Brain microvascular endothelial cell (primary cell): ENCODE results near the gene MAGI3.
"Not testable (repeated sequence)": the region's sequence is repeated elsewhere in the genome, so short reads cannot be mapped to it uniquely, and the experiment has no call there.

Experiments used
- DNase-seq: peaks from one replicate; pipeline ENCODE4 v3.0.0-alpha.2; 2020
- H3K27ac ChIP-seq: fragments of 250-450 bp; sonication (Bioruptor Pico); 2 replicates; pipeline ENCODE4 v1.5.1; 2020; ENCODE audit warnings: mild to moderate bottlenecking, moderate library complexity
- H3K27me3 ChIP-seq: fragments of 250-450 bp; sonication (Bioruptor Pico); replicated peaks from 2 replicates; pipeline ENCODE4 v1.5.1; 2020; ENCODE audit warnings: mild to moderate bottlenecking
- H3K36me3 ChIP-seq: fragments of 250-450 bp; sonication (Bioruptor Pico); replicated peaks from 2 replicates; pipeline ENCODE4 v1.5.1; 2020; ENCODE audit warnings: mild to moderate bottlenecking
- H3K4me3 ChIP-seq: 2 replicates; pipeline ENCODE4 v1.5.1; 2011; ENCODE audit warnings: low read depth, mild to moderate bottlenecking, control low read depth, low read length, moderate library complexity
- in situ Hi-C: cut with HindIII; loops from 2 replicates; pipeline ENCODE4 v1.10.0; 2017; ENCODE audit warnings: low sequenced_read_pairs, low pct_ligation_motif_present
- TF ChIP-seq, protein P1 (sequence below): IDR thresholded peaks from 2 replicates; pipeline ENCODE4 v1.5.1; 2011; ENCODE audit warnings: low read depth, mild to moderate bottlenecking, moderate library complexity, low read length, control low read depth, inconsistent platforms; ENCODE audit errors: missing control alignments

Gene MAGI3

DNA sequence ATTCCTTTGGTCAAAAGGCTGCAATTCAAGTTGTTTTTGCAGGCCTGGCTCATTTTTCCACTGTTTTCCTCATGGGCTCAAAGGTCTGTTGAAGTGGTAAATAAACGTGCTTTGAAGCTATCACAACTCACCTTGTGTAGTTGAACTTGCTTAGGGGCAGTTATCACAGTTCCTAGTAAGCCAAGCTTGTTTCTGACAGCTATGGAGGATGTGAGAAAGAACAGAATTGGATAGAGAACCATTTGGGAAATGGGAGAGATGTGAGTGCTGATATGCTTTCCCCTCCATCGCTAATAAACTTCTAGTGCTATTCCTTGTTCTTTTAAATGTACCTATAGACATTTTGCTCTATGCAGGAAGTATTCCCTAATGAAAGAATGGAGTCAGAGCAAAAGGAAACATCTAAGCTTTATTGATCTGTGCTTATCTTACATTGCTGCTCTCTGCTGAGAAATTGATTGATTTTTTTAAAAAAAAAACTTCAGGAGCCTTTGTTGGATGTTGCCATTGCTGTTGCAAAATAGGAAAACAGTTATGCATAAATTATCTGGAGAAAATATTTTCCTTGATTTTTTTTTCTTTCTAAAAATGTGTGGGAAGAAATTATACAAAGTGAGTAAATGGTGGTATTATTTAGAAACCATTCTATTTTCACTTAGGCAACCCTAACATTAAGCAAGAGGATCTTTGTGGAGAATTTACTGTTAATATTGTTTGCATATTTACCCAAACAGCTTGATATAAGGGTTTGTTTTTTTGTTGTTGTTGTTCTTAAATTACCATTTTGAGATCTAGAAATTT lies 118.2 kb downstream of the MAGI3 start:
- Histone ChIP-seq H3K36me3 (no peaks in the 10 kb centered on the region), H3K4me3 (no peak overlapping the region), H3K27ac (no peak overlapping the region), H3K27me3 (no peaks in the 10 kb centered on the region)
- in situ Hi-C loops, result no loop called here
- TF ChIP-seq, protein P1, sequence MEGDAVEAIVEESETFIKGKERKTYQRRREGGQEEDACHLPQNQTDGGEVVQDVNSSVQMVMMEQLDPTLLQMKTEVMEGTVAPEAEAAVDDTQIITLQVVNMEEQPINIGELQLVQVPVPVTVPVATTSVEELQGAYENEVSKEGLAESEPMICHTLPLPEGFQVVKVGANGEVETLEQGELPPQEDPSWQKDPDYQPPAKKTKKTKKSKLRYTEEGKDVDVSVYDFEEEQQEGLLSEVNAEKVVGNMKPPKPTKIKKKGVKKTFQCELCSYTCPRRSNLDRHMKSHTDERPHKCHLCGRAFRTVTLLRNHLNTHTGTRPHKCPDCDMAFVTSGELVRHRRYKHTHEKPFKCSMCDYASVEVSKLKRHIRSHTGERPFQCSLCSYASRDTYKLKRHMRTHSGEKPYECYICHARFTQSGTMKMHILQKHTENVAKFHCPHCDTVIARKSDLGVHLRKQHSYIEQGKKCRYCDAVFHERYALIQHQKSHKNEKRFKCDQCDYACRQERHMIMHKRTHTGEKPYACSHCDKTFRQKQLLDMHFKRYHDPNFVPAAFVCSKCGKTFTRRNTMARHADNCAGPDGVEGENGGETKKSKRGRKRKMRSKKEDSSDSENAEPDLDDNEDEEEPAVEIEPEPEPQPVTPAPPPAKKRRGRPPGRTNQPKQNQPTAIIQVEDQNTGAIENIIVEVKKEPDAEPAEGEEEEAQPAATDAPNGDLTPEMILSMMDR, result no peak
- DNase-seq, result no peak

DNA sequence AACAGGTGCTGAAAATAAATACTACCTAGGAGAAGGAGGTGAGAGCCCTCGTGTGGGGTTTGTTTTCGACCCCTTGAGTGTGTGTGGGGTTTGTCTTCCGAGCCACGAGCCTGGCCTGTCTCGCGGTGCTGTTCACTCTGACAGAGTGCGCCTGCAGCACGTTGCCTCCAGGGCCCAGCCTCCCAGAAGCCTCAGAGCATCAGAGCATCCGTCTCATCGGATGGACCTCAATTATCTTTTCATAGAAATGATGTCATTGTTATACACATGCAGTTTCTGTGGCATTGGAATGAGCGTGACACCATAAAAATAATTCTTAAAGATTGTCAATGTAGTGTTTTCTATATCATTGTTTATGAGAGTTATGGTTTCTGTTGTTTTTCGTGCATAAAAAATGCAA lies 119.5 kb downstream of the MAGI3 start:
- not testable (repeated sequence) for H3K36me3 ChIP-seq

DNA sequence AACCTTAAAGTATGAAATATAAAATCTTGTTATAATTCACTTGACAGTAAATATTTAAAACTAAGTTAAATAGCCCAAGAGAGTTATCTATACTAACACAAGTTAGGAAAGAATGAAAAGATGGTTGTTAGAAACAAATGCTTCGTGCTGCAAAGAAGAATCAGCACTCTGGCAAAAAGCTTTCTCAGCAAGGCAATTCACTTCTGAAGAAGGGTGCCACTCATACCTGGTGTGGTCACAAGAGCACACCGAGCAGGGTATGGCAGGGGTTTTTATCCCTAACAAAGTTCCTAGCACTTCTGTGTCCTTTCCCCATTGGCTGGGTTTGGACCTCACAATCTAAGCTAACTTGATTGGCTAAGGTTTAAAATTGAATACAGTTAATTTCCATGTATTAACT lies 121.0 kb downstream of the MAGI3 start:
- Histone ChIP-seq H3K27me3 (no peaks in the 10 kb centered on the region), H3K36me3 (no peaks in the 10 kb centered on the region), H3K27ac (no peak overlapping the region), H3K4me3 (no peak overlapping the region)
- in situ Hi-C loops, result no loop called here
- no peak for DNase-seq
- TF ChIP-seq, protein P1, result no peak

More for the DNA sequence above, 119.5 kb downstream of the MAGI3 start:
- H3K27me3 ChIP-seq, H3K27ac ChIP-seq, H3K4me3 ChIP-seq, in situ Hi-C loops, DNase-seq: not testable (repeated sequence)

DNA sequence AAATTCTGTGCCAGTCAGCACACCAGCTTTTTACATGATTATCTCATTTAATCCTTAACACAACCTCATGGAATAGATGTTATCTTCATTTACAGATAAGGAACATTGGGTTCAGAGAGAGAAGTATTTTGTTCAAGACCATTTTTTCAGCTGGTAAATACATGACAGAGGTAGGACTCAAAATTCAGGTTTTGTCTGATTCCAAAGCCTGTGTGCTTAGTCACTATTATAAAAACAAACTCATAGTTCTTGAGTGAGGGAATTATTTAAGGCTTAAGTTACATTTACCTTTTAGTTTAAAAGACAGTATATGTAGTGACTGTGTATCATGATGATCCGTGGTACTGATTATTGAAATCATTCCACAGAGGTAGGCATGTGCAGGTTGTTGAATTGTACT lies 125.2 kb downstream of the MAGI3 start:
- no peaks in the 10 kb centered on the region for H3K36me3 ChIP-seq
- H3K27ac ChIP-seq, result no peak overlapping the region
- DNase-seq, result no peak
- in situ Hi-C loops, result no loop called here
- no peak overlapping the region for H3K4me3 ChIP-seq
- TF ChIP-seq, protein P1, result no peak
- H3K27me3 ChIP-seq, result no peaks in the 10 kb centered on the region

DNA sequence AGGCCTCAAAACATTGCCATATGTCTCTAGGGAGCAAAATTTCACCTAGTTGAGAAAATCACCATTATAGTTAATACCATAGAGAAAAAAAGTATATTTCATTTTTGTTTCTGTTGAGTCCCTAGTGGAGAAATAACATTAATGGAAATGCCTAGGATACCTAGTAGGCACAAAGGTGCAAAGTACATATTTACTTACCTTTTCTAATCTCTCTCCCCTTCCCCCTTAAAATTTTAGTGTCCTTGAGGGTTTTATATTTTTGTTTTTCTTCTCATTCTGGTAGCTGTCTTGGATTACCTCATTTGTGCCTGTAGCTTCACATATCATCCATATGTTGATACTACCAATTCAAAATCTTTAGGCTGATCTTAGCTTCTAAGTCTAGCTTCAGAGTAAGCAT lies 127.0 kb downstream of the MAGI3 start:
- no peak for DNase-seq
- TF ChIP-seq, protein P1, result no peak
- Histone ChIP-seq H3K36me3 (no peaks in the 10 kb centered on the region), H3K27ac (no peak overlapping the region), H3K4me3 (no peak overlapping the region), H3K27me3 (no peaks in the 10 kb centered on the region)
- in situ Hi-C loops, result no loop called here

DNA sequence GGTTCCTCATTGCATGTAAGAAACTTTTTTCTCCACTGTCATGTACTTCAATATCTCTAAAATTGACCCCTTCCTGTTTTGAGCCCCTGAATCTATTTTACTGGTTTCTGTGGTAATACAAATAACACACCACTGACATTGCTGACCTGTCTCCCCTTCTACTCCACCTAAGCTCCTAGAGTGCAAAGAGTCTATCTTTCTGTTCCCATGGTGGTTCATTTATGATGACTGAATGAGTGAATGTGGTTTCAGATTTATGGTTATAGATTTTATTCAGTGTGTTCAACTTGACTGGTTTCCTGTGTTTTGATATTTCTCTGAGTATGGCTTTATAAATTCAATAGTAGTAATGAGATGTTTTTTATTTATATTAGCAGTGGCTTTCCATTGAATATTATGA lies 127.7 kb downstream of the MAGI3 start:
- no peak for DNase-seq
- Histone ChIP-seq H3K36me3 (no peaks in the 10 kb centered on the region), H3K27me3 (no peaks in the 10 kb centered on the region), H3K4me3 (no peak overlapping the region), H3K27ac (no peak overlapping the region)
- in situ Hi-C loops, result no loop called here
- TF ChIP-seq, protein P1, result no peak
